ENCODE results near the gene TCF4. TPM values are rescaled to one million over a fixed set of nuclear protein-coding genes. Genes with fewer than 3 reads are reported as not detected.

Gene TCF4
- polyA plus RNA-seq, 1 donor (not counting 4 experiments of a cell fraction or from before 2014, with no cell fraction given) = 9.7 TPM

DNA sequence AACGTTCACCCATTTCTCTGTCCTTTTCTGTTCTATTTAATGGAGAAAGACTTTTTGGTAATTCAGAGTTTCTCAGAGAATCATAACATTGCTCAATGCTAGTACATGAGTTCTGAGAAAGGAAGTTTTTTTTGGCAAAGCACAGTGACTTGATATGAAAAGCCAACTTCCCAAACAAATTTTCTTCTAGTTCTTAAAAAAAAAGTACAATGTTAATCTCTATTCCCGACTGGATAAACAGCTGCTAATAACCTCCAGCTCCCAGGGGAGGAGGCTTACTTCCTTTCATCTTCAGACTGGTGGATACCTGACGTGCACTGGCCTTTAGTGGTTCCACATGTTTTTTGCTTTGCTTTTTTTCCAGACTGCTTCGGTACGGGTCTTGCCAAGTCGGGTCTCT, 344.1 kb downstream of the TCF4 start:
- no peaks in the 10 kb centered on the region for H4K20me1 ChIP-seq (ENCODE audit: control insufficient read depth, extremely low read depth, insufficient read depth, low read length)
- H3K4me1 ChIP-seq (ENCODE audit: control insufficient read depth, extremely low read depth, insufficient read depth, low read length) = no peaks in the 10 kb centered on the region
- no peak overlapping the region for H3K9ac ChIP-seq (ENCODE audit: control insufficient read depth, extremely low read depth, insufficient read depth, low read length)
- no peaks in the 10 kb centered on the region for H3K79me2 ChIP-seq (ENCODE audit: control insufficient read depth, insufficient read depth, low read length)
- no peak overlapping the region for H2AFZ ChIP-seq (ENCODE audit: control insufficient read depth, low read length)
- H3K27me3 ChIP-seq (ENCODE audit: control insufficient read depth, extremely low read depth, insufficient read depth, low read length) = no peaks in the 10 kb centered on the region
- H3K27ac ChIP-seq (ENCODE audit: control insufficient read depth, insufficient read depth, low read length) = no peak overlapping the region
- H3K9me3 ChIP-seq (ENCODE audit: control insufficient read depth, low read depth, low read length) = no peaks in the 10 kb centered on the region
- no peak overlapping the region for H3K4me2 ChIP-seq (ENCODE audit: control insufficient read depth, extremely low read depth, insufficient read depth, low read depth, low read length)
- TF ChIP-seq CTCF (optimal IDR thresholded peaks at IDR 0.05 in 1 of 3, IDR thresholded peaks at IDR 0.05 in 1 of 3, conservative IDR thresholded peaks at IDR 0.05 in 1 of 3; ENCODE audit: extremely low read depth in 1 of 3, insufficient read depth in 2 of 3, low read length in 3 of 3) (no peak), EZH2 (IDR thresholded peaks at IDR 0.05; ENCODE audit: low read length) (no peak)
- peaks cover 0 to 2% of the 10 kb centered on the region in 2 experiments for H3K36me3 ChIP-seq (ENCODE audit: control insufficient read depth in 2 of 2, extremely low read depth in 1 of 2, insufficient read depth in 2 of 2, low read length in 2 of 2)
- H3K4me3 ChIP-seq (ENCODE audit: control insufficient read depth in 2 of 3, extremely low read depth in 1 of 3, insufficient read depth in 2 of 3, low read depth in 1 of 3, low read length in 3 of 3) = no peak overlapping the region
- dilution Hi-C loops (cut with MboI; ENCODE audit: extremely low pct_ligation_motif_present, low sequenced_read_pairs) = no loop called here
- H3K9me1 ChIP-seq (ENCODE audit: control insufficient read depth, extremely low read depth, insufficient read depth, low read length) = no peaks in the 10 kb centered on the region
- FAIRE-seq = no peak
- DNase-seq (ENCODE audit: low read depth, low spot score) = no peak

DNA sequence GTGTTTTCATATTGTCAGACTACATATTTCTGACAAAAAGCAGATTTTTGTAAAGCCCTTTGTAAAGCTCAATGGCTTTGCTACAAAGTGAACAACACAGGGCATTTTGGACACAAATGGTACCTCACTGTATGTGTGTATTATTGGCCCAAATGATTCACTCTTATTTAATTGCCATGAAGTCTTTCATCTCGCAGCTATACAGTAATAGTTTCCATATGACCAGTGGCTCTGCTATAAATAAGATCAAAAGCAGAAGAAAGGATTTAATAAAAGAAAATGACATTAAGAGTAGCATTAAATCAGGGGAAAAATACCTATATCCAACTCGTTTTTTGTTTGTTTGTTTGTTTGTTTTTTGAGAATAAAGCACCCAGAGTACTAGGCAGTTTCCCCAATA, 344.7 kb downstream of the TCF4 start:
- TF ChIP-seq CTCF (optimal IDR thresholded peaks at IDR 0.05 in 1 of 3, IDR thresholded peaks at IDR 0.05 in 1 of 3, conservative IDR thresholded peaks at IDR 0.05 in 1 of 3; ENCODE audit: extremely low read depth in 1 of 3, insufficient read depth in 2 of 3, low read length in 3 of 3) (no peak), EZH2 (IDR thresholded peaks at IDR 0.05; ENCODE audit: low read length) (no peak)
- DNase-seq (ENCODE audit: low read depth, low spot score) (no peak), FAIRE-seq (no peak)
- Histone ChIP-seq H3K9ac (ENCODE audit: control insufficient read depth, extremely low read depth, insufficient read depth, low read length) (no peak overlapping the region), H3K4me2 (ENCODE audit: control insufficient read depth, extremely low read depth, insufficient read depth, low read depth, low read length) (no peak overlapping the region), H3K4me3 (ENCODE audit: control insufficient read depth in 2 of 3, extremely low read depth in 1 of 3, insufficient read depth in 2 of 3, low read depth in 1 of 3, low read length in 3 of 3) (no peak overlapping the region), H3K79me2 (ENCODE audit: control insufficient read depth, insufficient read depth, low read length) (no peaks in the 10 kb centered on the region), H3K9me3 (ENCODE audit: control insufficient read depth, low read depth, low read length) (no peaks in the 10 kb centered on the region), H2AFZ (ENCODE audit: control insufficient read depth, low read length) (no peak overlapping the region), H3K27me3 (ENCODE audit: control insufficient read depth, extremely low read depth, insufficient read depth, low read length) (no peaks in the 10 kb centered on the region), H3K4me1 (ENCODE audit: control insufficient read depth, extremely low read depth, insufficient read depth, low read length) (no peaks in the 10 kb centered on the region), H3K27ac (ENCODE audit: control insufficient read depth, insufficient read depth, low read length) (no peak overlapping the region), H4K20me1 (ENCODE audit: control insufficient read depth, extremely low read depth, insufficient read depth, low read length) (no peaks in the 10 kb centered on the region), H3K9me1 (ENCODE audit: control insufficient read depth, extremely low read depth, insufficient read depth, low read length) (no peaks in the 10 kb centered on the region), H3K36me3 (ENCODE audit: control insufficient read depth in 2 of 2, extremely low read depth in 1 of 2, insufficient read depth in 2 of 2, low read length in 2 of 2) (no peaks in the 10 kb centered on the region)
- dilution Hi-C loops (cut with MboI; ENCODE audit: extremely low pct_ligation_motif_present, low sequenced_read_pairs) = no loop called here

Data from keratinocyte (primary cell).